IMR-90 (cell line): ENCODE data around the gene MUC5AC. TPM values are rescaled to one million over a fixed set of nuclear protein-coding genes. Genes with fewer than 3 reads are reported as not detected.

Experiments used
- ATAC-seq: fragments of 200-7000 bp; cut with Tn5 transposase; 2 replicates; pipeline ENCODE4 v1.9.1; 2020; ENCODE audit warnings: low read depth, mild to moderate bottlenecking, moderate library complexity
- BruUV-seq: library from RNA; stranded (reverse); fragments of 400-500 nt; replicated peaks from 2 replicates; lab custom pipeline; 2021; lab: Mats Ljungman, UMichigan
- CTCF ChIA-PET: fragments of 300-600 bp; formaldehyde crosslinking; extraction: SDS; loops from one replicate; lab custom pipeline; 2021; ENCODE audit warnings: antibody characterized with exemption; lab: Yijun Ruan, JAX
- POLR2A ChIA-PET: fragments of 300-600 bp; sonication (Branson Sonifier 250); formaldehyde crosslinking; loops from one replicate; lab custom pipeline; 2022; ENCODE audit warnings: antibody characterized with exemption; ENCODE audit not compliant: unreplicated experiment; lab: Charles Lee
- DNase-seq: peaks from one replicate; pipeline ENCODE4 v3.0.0; 2013
- H2AFZ ChIP-seq: replicated peaks from 2 replicates; pipeline ENCODE3; 2013; ENCODE audit warnings: low read length, mild to moderate bottlenecking; ENCODE audit not compliant: poor library complexity
- H2AK5ac ChIP-seq: 2 replicates; pipeline ENCODE4 v1.6.1; 2013; ENCODE audit warnings: low read depth, low read length, inconsistent platforms
- H2AK9ac ChIP-seq: replicated peaks from 2 replicates; pipeline ENCODE3; 2013; ENCODE audit warnings: mild to moderate bottlenecking, low read depth, low read length, moderate library complexity; ENCODE audit not compliant: poor library complexity
- H2BK120ac ChIP-seq: 2 replicates; pipeline ENCODE4 v1.6.1; 2013; ENCODE audit warnings: low read depth, low read length, inconsistent platforms
- H2BK15ac ChIP-seq: 3 replicates; pipeline ENCODE4 v1.6.1; 2013; ENCODE audit warnings: low read depth, low read length, inconsistent platforms
- H2BK20ac ChIP-seq: 2 replicates; pipeline ENCODE4 v1.6.1; 2013; ENCODE audit warnings: low read depth, mild to moderate bottlenecking, inconsistent platforms, low read length, moderate library complexity
- H2BK5ac ChIP-seq: 2 replicates; pipeline ENCODE4 v1.6.1; 2013; ENCODE audit warnings: mild to moderate bottlenecking, low read depth, low read length, inconsistent platforms; ENCODE audit not compliant: poor library complexity, severe bottlenecking
- H3K14ac ChIP-seq: replicated peaks from 2 replicates; pipeline ENCODE4 v1.6.1; 2013; ENCODE audit warnings: low read depth, low read length, inconsistent platforms
- H3K18ac ChIP-seq: 2 replicates; pipeline ENCODE4 v1.6.1; 2013; ENCODE audit warnings: low read depth, low read length, control low read depth
- H3K23ac ChIP-seq: 2 replicates; pipeline ENCODE4 v1.6.1; 2013; ENCODE audit warnings: low read depth, low read length, inconsistent platforms
- H3K27ac ChIP-seq: 2 replicates; pipeline ENCODE4 v1.5.1; 2013; ENCODE audit warnings: mild to moderate bottlenecking, control low read depth, low read length; ENCODE audit not compliant: insufficient read depth
- H3K27me3 ChIP-seq: 2 replicates; pipeline ENCODE4 v1.6.1; 2013; ENCODE audit warnings: low read length; ENCODE audit not compliant: control insufficient read depth, insufficient read depth
- H3K36me3 ChIP-seq: 2 replicates; pipeline ENCODE4 v1.6.1; 2013; ENCODE audit warnings: low read length, mixed read lengths; ENCODE audit not compliant: control insufficient read depth, insufficient read depth
- H3K4ac ChIP-seq: 2 replicates; pipeline ENCODE4 v1.6.1; 2013; ENCODE audit warnings: low read depth, low read length, inconsistent platforms
- H3K4me1 ChIP-seq: 2 replicates; pipeline ENCODE4 v1.6.1; 2013; ENCODE audit warnings: low read length, mixed read lengths; ENCODE audit not compliant: control insufficient read depth, insufficient read depth
- H3K4me2 ChIP-seq: 2 replicates; pipeline ENCODE4 v1.6.1; 2013; ENCODE audit warnings: low read depth, mild to moderate bottlenecking, control low read depth, low read length, moderate library complexity
- H3K4me3 ChIP-seq: 2 replicates; pipeline ENCODE4 v1.5.1; 2013; ENCODE audit warnings: low read depth, mild to moderate bottlenecking, control low read depth, low read length, moderate library complexity; ENCODE audit not compliant: insufficient read depth
- H3K56ac ChIP-seq: 2 replicates; pipeline ENCODE4 v1.6.1; 2013; ENCODE audit warnings: low read length, inconsistent platforms; ENCODE audit not compliant: insufficient read depth; ENCODE audit errors: extremely low read depth
- H3K79me1 ChIP-seq, 2 experiments: 2 replicates each; pipeline ENCODE4 v1.6.1; 2013; ENCODE audit warnings: low read length in 2 of 2, inconsistent platforms in 1 of 2, low read depth in 1 of 2
- H3K9ac ChIP-seq: 2 replicates; pipeline ENCODE4 v1.6.1; 2013; ENCODE audit warnings: low read depth, low read length, control low read depth
- H3K9me1 ChIP-seq: 2 replicates; pipeline ENCODE4 v1.6.1; 2013; ENCODE audit warnings: low read length, inconsistent platforms; ENCODE audit not compliant: insufficient read depth
- H3K9me3 ChIP-seq: 2 replicates; pipeline ENCODE4 v1.6.1; 2013; ENCODE audit warnings: low read length; ENCODE audit not compliant: control insufficient read depth, insufficient read depth
- H4K20me1 ChIP-seq: 2 replicates; pipeline ENCODE4 v1.6.1; 2013; ENCODE audit warnings: low read length, inconsistent platforms; ENCODE audit not compliant: insufficient read depth
- H4K5ac ChIP-seq: 2 replicates; pipeline ENCODE4 v1.6.1; 2013; ENCODE audit warnings: mild to moderate bottlenecking, low read depth, low read length, control low read depth
- H4K8ac ChIP-seq, 2 experiments: 2 replicates each; pipeline ENCODE4 v1.6.1; 2013; ENCODE audit warnings: low read depth in 2 of 2, low read length in 2 of 2, control low read depth in 1 of 2, inconsistent platforms in 1 of 2
- H4K91ac ChIP-seq: 2 replicates; pipeline ENCODE4 v1.6.1; 2013; ENCODE audit warnings: low read depth, low read length, inconsistent platforms; ENCODE audit not compliant: insufficient read depth
- CHD1 ChIP-seq: IDR thresholded peaks from 2 replicates; pipeline ENCODE4 v1.6.1; 2012; ENCODE audit warnings: low read depth, low read length, improper control_type of control experiment
- MAZ ChIP-seq: IDR thresholded peaks from 2 replicates; pipeline ENCODE4 v1.6.1; 2012; ENCODE audit warnings: low read depth, mild to moderate bottlenecking, low read length, improper control_type of control experiment, moderate library complexity, borderline replicate concordance
- RAD21 ChIP-seq: IDR thresholded peaks from 2 replicates; pipeline ENCODE4 v1.6.1; 2012; ENCODE audit warnings: low read length, improper control_type of control experiment
- SMC3 ChIP-seq: fragments of 150-350 bp; IDR thresholded peaks from 2 replicates; pipeline ENCODE4 v1.6.1; 2016; ENCODE audit warnings: low read depth, mild to moderate bottlenecking, antibody characterized with exemption, low read length, moderate library complexity
- USF2 ChIP-seq: fragments of 150-350 bp; IDR thresholded peaks from 2 replicates; pipeline ENCODE4 v1.6.1; 2017; ENCODE audit warnings: mild to moderate bottlenecking, antibody characterized with exemption, low read length, low read depth
- WGBS, 2 experiments: methylation state at CpG; one replicate each; pipeline versions ENCODE4 v1.1.5 to v1.1.7; 2013; ENCODE audit warnings: missing lambda C conversion rate in 2 of 2; ENCODE audit not compliant: insufficient read length in 1 of 2; ENCODE audit errors: extremely low coverage in 2 of 2; 5-methylcytosine and 5-hydroxymethylcytosine counted together
- dilution Hi-C: fragments of 300-500 bp; cut with HindIII; formaldehyde crosslinking; loops from one replicate; pipeline ENCODE4 v1.14.3; 2018; ENCODE audit warnings: low sequenced_read_pairs; ENCODE audit not compliant: unreplicated experiment
- in situ Hi-C: fragments of 300-500 bp; cut with MboI; formaldehyde crosslinking; loops from 3 replicates; pipeline ENCODE4 v1.14.3; 2019; ENCODE audit warnings: low sequenced_read_pairs, inconsistent platforms, mixed read lengths
- intact Hi-C: fragments of 100-400 bp; cut with micrococcal nuclease; formaldehyde crosslinking; loops from 2 replicates; pipeline ENCODE4 v1.10.0; 2022
- polyA plus RNA-seq, 3 experiments: library from polyadenylated mRNA; depleted of rRNA; stranded (reverse); fragments of >200 nt; gene quantifications; 2 replicates each; pipeline ENCODE4 v1.2.3, GENCODE V29; 2012; ENCODE audit warnings: low replicate concordance in 1 of 3
- total RNA-seq: library from RNA; depleted of rRNA; stranded (reverse); fragments of >200 nt; gene quantifications from 2 replicates; pipeline ENCODE4 v1.2.3, GENCODE V29; 2012
- TF ChIP-seq, protein P1 (sequence below): fragments of 150-350 bp; IDR thresholded peaks from 2 replicates; pipeline ENCODE4 v1.6.1; 2016; ENCODE audit warnings: low read depth, mild to moderate bottlenecking, low read length, moderate library complexity, borderline replicate concordance

MUC5AC gene
- total and polyA plus RNA-seq, 2 of the 4 experiments (the other 2 are of a cell fraction) = 0.02 TPM; not detected in 1

DNA sequence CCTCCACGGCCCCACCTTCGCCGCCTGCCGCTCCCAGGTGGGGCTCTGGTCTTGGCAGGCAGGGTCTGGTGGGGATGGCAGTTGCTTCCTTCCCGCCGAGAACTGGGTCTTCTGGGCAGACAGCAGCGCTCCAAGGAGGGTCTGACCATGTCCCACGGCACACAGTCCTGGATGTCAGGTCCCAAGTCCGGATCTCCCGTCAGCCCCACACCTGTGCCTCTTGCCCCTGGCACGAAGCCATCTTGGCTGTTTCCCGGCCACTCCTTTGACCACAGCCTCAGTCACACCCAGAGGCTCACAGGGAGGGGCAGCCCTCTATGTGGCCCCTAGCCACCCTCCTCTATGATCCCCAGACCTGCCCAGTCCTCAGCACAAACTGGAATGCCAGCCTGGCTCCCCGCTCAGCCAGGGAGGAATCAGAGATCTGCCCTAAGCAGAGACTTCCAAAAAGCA, 79.4 kb downstream of the MUC5AC start:
- Histone ChIP-seq H3K27me3 (no peaks in the 10 kb centered on the region; the same call in 1 of the 2 replicates), H4K8ac (no peak overlapping the region), H3K9me3 (peaks cover 15% of the 10 kb centered on the region; the same call in 1 of the 2 replicates), H2AFZ (no peak overlapping the region), H3K4me1 (no peaks in the 10 kb centered on the region), H3K14ac (no peak overlapping the region), H2BK15ac (no peak overlapping the region), H2AK9ac (no peak overlapping the region), H3K56ac (no peak overlapping the region), H2BK20ac (no peak overlapping the region), H3K4ac (no peak overlapping the region), H3K79me1 (no peaks in the 10 kb centered on the region), H2BK120ac (no peak overlapping the region), H4K91ac (no peak overlapping the region), H3K9me1 (no peaks in the 10 kb centered on the region), H3K36me3 (no peaks in the 10 kb centered on the region), H3K9ac (no peak overlapping the region), H2AK5ac (no peak overlapping the region), H4K5ac (no peak overlapping the region), H3K23ac (no peak overlapping the region), H2BK5ac (no peak overlapping the region), H3K27ac (no peak overlapping the region), H3K4me3 (no peak overlapping the region), H3K18ac (no peak overlapping the region), H3K4me2 (no peak overlapping the region), H4K20me1 (no peaks in the 10 kb centered on the region; the same call in 1 of the 2 replicates)
- no TSS peak for BruUV-seq
- 69% methylated on average over 10 of the region's 13 CpGs; no CpG with 5 or more reads in 1 of the 2 experiments for WGBS, 2 experiments
- dilution Hi-C loops (no loop called here), in situ Hi-C loops (no loop called here), intact Hi-C loops (no loop called here)
- DNase-seq = no peak
- TF ChIP-seq USF2 (no peak), CHD1 (no peak), RAD21 (no peak), MAZ (no peak), SMC3 (no peak)
- TF ChIP-seq, protein P1, sequence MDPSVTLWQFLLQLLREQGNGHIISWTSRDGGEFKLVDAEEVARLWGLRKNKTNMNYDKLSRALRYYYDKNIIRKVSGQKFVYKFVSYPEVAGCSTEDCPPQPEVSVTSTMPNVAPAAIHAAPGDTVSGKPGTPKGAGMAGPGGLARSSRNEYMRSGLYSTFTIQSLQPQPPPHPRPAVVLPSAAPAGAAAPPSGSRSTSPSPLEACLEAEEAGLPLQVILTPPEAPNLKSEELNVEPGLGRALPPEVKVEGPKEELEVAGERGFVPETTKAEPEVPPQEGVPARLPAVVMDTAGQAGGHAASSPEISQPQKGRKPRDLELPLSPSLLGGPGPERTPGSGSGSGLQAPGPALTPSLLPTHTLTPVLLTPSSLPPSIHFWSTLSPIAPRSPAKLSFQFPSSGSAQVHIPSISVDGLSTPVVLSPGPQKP = no peak
- ChIA-PET CTCF (no interaction called here), POLR2A (no interaction called here)
- no peak for ATAC-seq
